Dedifferentiated amniotic fluid mesenchymal stem cell (primary cell): ENCODE measurements around the gene TOLLIP.
"Not testable (repeated sequence)": the region's sequence is repeated elsewhere in the genome, so short reads cannot be mapped to it uniquely, and the experiment has no call there.

Experiments
- DNase-seq: peaks from one replicate; pipeline ENCODE4 v3.0.0-alpha.2; 2016; ENCODE audit errors: extremely low spot score

The TOLLIP gene

DNA sequence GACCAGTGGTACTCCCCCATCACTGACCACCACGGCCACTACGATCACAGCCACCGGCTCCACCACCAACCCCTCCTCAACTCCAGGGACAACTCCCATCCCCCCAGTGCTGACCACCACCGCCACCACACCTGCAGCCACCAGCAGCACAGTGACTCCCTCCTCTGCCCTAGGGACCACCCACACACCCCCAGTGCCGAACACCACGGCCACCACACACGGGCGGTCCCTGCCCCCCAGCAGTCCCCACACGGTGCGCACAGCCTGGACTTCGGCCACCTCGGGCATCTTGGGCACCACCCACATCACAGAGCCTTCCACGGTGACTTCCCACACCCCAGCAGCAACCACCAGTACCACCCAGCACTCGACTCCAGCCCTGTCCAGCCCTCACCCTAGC lies 62.4 kb downstream of the TOLLIP start:
- not testable (repeated sequence) for DNase-seq

DNA sequence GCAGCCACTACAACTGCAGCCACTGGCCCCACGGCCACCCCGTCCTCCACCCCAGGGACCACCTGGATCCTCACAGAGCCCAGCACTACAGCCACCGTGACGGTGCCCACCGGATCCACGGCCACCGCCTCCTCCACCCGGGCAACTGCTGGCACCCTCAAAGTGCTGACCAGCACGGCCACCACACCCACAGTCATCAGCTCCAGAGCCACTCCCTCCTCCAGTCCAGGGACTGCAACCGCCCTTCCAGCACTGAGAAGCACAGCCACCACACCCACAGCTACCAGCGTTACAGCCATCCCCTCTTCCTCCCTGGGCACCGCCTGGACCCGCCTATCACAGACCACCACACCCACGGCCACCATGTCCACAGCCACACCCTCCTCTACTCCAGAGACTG lies 63.1 kb downstream of the TOLLIP start:
- DNase-seq, result not testable (repeated sequence)

- not testable (repeated sequence) for DNase-seq
These were observed 63.7 kb downstream of the TOLLIP start for GRCh38 chr11:1245717-1246116.

DNA sequence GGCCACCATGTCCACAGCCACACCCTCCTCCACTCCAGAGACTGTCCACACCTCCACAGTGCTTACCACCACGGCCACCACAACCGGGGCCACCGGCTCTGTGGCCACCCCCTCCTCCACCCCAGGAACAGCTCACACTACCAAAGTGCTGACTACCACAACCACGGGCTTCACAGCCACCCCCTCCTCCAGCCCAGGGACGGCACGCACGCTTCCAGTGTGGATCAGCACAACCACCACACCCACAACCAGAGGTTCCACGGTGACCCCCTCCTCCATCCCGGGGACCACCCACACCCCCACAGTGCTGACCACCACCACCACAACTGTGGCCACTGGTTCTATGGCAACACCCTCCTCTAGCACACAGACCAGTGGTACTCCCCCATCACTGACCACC lies 64.9 kb downstream of the TOLLIP start:
- not testable (repeated sequence) for DNase-seq

DNA sequence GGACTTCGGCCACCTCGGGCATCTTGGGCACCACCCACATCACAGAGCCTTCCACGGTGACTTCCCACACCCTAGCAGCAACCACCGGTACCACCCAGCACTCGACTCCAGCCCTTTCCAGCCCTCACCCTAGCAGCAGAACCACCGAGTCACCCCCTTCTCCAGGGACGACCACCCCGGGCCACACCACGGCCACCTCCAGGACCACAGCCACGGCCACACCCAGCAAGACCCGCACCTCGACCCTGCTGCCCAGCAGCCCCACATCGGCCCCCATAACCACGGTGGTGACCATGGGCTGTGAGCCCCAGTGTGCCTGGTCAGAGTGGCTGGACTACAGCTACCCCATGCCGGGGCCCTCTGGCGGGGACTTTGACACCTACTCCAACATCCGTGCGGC lies 65.9 kb downstream of the TOLLIP start:
- not testable (repeated sequence) for DNase-seq

- not testable (repeated sequence) for DNase-seq
These were observed 66.7 kb downstream of the TOLLIP start for GRCh38 chr11:1242751-1243150.

DNA sequence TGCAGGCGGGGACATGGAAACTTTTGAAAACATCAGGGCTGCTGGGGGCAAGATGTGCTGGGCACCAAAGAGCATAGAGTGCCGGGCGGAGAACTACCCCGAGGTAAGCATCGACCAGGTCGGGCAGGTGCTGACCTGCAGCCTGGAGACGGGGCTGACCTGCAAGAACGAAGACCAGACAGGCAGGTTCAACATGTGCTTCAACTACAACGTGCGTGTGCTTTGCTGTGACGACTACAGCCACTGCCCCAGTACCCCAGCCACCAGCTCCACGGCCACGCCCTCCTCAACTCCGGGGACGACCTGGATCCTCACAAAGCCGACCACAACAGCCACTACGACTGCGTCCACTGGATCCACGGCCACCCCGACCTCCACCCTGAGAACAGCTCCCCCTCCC lies 67.1 kb downstream of the TOLLIP start:
- no peak for DNase-seq

DNA sequence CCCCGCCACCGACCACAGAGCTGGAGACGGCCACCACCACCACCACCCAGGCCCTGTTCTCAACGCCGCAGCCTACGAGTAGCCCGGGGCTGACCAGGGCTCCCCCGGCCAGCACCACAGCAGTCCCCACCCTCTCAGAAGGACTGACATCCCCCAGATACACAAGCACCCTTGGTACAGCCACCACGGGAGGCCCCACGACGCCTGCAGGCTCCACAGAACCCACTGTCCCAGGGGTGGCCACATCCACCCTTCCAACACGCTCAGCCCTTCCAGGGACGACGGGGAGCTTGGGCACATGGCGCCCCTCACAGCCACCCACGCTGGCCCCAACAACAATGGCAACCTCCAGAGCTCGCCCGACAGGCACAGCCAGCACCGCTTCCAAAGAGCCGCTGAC lies 67.7 kb downstream of the TOLLIP start:
- no peak for DNase-seq

- DNase-seq, result no peak
These were observed 68.7 kb downstream of the TOLLIP start for GRCh38 chr11:1240771-1241170.

- no peak for DNase-seq
These were observed 69.7 kb downstream of the TOLLIP start for GRCh38 chr11:1239596-1240205.

- no peak for DNase-seq
These were observed 70.5 kb downstream of the TOLLIP start for GRCh38 chr11:1238767-1239595.

GRCh38 chr11:1237851-1238250 lies 71.6 kb downstream of the TOLLIP start:
- no peak for DNase-seq

DNA sequence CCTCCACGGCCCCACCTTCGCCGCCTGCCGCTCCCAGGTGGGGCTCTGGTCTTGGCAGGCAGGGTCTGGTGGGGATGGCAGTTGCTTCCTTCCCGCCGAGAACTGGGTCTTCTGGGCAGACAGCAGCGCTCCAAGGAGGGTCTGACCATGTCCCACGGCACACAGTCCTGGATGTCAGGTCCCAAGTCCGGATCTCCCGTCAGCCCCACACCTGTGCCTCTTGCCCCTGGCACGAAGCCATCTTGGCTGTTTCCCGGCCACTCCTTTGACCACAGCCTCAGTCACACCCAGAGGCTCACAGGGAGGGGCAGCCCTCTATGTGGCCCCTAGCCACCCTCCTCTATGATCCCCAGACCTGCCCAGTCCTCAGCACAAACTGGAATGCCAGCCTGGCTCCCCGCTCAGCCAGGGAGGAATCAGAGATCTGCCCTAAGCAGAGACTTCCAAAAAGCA lies 72.3 kb downstream of the TOLLIP start:
- no peak for DNase-seq

GRCh38 chr11:1236316-1237127 lies 72.9 kb downstream of the TOLLIP start:
- DNase-seq, result no peak

DNA sequence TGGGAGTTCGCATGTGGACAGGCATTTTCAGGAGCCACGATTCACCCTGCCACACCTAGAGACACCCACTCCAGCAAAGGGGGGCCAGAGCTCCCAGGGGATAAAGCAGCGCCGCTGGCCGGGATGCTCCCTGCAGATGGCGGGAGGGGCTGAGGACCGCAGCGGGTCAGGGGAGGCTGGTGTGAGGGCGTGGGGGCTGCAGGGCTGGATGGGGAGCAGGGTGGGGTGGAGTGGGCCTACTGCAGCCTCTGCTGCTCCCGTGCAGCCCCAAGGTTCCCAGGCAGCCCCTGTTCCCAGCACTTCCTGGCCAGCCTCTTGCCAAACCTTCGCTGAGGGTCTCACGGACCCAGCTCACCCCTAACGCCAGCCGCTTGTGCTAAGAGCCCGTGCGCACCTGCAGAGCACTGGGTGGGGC lies 73.5 kb downstream of the TOLLIP start:
- no peak for DNase-seq

GRCh38 chr11:1235306-1235900 lies 74.0 kb downstream of the TOLLIP start:
- DNase-seq, result no peak

DNA sequence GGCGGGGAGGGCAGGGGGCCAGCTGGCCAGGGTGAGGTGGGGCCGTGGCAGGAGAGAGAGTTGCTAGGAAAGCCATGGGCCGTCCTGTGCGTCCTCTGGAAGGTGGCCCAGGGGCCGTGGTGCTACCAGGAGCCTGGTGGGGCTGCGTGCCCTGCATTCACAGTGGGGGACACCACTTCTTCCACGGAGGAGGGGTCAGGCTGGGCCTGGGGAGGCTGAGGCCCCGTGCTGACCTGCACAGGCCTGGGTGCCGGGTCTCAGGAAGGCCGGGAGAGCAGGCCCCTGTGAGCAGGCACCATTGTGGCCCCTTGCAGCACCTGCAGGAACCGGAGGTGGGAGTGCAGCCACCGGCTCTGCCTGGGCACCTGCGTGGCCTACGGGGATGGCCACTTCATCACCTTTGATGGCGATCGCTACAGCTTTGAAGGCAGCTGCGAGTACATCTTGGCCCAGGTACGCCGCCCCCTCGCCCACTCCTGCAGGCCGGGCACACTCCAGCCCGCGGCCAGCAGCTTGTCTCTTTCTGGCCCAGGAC lies 74.6 kb downstream of the TOLLIP start:
- DNase-seq, result no peak

DNA sequence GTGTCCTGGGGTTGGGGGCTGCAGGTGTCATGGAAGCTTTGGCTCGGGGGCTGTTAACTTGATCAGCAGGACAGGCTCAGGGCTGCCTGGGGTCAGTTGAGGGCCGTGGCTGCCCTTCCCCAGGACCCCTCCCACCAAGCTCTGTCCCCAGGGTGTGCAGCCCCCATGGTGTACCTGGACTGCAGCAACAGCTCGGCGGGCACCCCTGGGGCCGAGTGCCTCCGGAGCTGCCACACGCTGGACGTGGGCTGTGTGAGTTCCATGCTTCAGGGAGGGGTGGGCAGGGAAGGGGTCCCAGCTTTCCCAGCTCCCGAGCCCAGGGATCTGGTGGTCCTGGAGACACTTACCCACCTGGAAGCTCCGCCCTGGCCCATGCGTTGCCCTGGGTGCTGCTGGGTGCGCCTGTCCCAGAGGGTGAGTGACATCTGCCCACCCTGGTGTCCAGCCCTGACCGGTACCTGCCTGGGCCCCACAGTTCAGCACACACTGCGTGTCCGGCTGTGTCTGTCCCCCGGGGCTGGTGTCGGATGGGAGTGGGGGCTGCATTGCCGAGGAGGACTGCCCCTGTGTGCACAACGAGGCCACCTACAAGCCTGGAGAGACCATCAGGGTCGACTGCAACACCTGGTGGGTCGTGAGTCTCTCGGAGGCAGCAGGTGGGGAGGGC lies 75.2 kb downstream of the TOLLIP start:
- no peak for DNase-seq

DNA sequence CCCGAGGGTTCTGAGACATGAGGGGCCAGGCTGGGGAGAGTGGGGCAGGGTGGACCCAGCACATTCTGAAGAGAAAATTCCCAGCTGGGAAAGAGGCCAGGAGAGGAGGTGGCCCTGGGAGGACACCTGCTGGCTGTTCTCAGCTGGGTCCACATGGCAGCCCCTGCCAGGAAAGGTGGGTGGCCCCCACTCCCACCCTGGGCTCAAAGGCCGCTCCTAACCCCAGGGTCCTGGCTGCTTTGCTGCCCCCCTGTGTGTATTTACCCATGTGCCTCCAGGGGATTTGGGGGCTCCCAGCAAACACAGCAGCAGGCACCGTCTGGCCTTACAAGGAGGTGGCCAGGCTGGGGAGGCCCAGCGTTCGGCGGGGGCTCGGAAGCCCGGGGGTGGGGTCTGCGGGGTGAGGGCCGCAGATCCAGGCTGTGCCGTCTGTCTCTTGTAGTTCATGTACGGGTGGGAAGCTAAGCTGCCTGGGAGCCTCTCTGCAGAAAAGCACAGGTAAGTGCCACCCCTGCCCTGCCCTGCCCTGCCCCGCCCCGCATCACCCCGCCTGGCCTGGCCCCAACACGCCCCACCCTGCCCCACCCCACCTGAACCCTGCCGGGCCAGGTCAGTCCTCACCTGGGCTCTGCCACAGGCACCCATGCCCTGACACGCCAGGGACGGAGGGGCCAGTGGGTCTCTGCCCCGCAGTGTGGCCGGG lies 75.9 kb downstream of the TOLLIP start:
- no peak for DNase-seq

DNA sequence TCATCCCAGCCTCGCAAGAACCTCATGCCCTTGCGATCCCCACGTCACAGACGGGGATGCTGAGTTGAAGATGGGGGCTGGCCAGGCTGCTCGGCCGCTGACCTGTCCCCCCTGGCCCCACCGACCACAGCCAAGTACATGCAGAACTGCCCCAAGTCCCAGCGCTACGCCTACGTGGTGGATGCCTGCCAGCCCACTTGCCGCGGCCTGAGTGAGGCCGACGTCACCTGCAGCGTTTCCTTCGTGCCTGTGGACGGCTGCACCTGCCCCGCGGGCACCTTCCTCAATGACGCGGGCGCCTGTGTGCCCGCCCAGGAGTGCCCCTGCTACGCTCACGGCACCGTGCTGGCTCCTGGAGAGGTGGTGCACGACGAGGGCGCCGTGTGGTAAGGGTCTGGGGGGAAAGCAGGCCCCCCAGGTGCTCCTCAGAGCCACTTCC lies 76.5 kb downstream of the TOLLIP start:
- no peak for DNase-seq
